HG03439 (cell line): ENCODE measurements around the gene NUDT15.

Experiments used
- ATAC-seq: cut with Tn5 transposase; IDR thresholded peaks from one replicate; pipeline ENCODE4 v1.9.1; 2021; ENCODE audit warnings: mild to moderate bottlenecking, moderate library complexity; ENCODE audit not compliant: unreplicated experiment

The NUDT15 gene

GRCh38 chr13:48096670-48097069 lies 59.1 kb downstream of the NUDT15 start:
- ATAC-seq, result no peak
